HG03060 (cell line): ENCODE measurements around the gene LDLRAP1.
"Not testable (repeated sequence)": the region's sequence is repeated elsewhere in the genome, so short reads cannot be mapped to it uniquely, and the experiment has no call there.

ENCODE experiments used
- ATAC-seq: cut with Tn5 transposase; IDR thresholded peaks from one replicate; pipeline ENCODE4 v1.9.1; 2021; ENCODE audit warnings: low read depth, moderate number of reproducible peaks; ENCODE audit not compliant: unreplicated experiment

LDLRAP1 gene, protein sequence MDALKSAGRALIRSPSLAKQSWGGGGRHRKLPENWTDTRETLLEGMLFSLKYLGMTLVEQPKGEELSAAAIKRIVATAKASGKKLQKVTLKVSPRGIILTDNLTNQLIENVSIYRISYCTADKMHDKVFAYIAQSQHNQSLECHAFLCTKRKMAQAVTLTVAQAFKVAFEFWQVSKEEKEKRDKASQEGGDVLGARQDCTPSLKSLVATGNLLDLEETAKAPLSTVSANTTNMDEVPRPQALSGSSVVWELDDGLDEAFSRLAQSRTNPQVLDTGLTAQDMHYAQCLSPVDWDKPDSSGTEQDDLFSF

DNA sequence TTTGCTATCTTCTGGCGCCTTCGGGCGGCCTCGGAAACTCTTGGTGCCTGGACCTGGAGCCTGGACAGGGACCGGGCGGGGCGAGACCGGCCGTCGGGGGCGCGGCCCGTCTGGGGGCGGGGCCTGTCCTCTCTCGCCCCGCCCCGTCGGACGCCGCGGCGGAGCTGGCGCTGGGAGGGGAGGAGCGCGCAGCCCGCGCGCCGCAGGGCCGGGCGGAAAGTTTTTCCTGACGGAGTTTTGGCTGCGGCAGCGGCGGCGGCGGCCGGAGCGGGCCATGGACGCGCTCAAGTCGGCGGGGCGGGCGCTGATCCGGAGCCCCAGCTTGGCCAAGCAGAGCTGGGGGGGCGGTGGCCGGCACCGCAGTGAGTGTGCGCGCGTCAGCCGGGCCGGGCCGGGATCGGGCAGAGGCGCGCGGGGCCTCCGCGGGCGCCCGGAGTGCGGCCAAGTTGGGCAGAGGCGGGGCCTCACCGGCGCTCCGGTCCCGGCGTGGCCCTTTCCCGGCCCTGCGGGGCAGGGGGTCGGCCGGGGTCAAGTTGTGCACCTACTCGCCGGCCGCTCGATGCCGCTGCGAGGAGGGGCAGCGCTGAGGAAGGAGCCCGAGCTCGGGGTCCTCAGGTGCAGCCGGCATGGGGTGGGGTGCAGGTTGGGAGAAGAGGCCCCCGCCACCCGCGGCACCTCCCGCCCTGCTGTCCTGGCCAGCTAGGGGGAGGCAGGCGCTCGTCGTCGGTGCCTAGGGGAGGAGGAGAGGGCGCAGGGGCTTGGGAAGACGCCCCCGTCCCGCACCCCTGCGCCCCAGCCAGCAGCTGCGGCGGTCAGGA is at the start of gene LDLRAP1:
Gene LDLRAP1 (plus strand): TSS at position 182 of the 818 bp plus-strand sequence. CDS start 93 bp downstream, at position 275.
- ATAC-seq = no peak

DNA sequence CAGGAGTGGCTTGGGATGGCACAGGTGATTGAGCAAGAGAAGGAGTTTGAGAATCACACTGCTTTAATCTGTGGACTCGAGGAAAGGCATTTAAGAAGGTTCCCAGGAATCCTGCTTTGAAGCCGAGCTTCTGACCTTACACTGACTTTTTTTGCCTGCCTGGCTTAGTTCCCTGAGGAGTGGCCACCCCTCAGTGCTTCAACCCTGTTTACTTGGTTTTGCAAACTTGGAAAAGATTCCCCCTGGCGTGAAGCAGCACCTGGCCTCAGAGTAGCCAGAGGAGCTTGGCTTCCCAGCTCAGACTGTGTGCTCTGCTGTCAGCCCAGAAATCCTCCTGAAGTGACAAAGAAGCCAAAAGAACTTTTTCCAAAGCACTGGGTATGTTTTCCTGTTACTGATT is 48.5 kb upstream of the LDLRAP1 start:
- ATAC-seq = no peak

DNA sequence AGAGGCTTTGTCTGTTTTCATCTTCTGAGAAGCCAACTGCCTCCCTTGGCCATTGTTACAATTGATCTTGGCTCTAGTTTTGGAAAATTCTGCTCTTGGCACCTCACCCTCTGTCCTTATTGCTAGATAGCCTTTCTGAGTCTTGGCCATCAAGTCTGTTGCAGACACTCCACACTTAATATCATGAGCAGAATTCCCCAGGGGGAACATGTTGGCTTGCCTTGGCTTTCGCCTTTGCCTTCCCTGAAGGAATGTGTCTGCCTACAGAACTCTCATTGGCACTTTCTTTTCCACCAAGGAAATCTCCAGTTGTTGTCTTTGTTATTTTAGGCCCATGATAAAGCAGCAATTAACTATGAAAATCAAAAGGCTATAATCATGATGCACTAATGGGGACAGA is 42.7 kb upstream of the LDLRAP1 start:
- ATAC-seq = no peak

DNA sequence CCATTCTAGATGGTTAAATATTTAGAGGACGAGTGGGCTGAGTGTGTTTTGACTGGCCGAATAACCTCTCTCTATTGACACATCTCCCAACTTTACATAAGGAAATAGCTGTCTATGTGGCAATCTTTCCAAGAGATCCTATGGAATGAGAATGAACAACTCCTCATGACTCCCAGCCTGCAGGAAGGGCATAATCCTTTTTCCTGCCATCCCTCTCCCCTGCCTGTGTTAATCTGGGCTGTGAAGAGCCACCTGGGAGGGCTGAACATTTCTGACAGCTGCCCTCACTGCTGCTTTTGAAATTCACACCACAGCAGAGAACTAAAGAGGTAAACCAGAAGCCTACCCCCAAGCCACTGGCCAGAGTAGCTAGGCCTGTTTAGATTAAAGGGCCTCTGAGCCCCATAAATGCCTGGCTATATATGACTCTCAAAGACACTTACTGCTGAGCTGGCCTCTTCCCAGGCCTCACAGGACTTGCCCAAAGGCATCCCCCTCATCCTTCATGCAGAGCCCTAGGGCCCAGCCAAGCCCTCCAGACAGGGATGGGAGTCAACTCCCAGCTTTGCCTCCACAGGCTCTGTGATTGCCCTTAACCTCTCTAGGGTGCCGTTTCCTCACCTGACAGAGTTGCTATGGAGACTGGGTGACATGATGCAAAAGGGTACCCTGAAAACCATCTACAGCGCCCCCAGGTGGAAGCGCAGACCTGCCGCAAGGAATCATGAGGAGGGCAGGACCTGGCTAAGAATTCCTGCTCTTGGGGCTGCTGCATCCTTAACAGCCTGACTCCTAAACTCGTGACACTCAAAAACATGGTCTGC is 42.0 kb upstream of the LDLRAP1 start:
- no peak for ATAC-seq

DNA sequence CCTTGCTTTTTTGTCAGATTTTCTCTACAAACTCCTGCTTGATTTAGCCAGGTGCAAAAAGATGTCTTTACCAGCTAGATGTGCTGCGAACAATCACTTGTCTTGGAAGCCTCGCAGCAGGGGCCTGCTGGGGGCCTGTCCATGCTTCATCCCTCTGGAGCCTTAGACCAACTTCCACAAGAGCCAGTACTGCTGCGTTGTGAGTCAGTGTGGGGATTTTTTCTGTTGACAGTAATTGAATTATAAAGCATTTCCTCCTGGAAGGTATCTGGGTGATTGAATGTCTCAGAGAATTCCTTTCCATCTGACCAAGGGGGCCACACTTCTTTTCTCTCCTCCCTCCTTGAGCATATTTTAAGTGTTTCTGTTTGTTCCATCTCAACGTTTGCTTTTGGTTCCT is 40.4 kb upstream of the LDLRAP1 start:
- no peak for ATAC-seq

DNA sequence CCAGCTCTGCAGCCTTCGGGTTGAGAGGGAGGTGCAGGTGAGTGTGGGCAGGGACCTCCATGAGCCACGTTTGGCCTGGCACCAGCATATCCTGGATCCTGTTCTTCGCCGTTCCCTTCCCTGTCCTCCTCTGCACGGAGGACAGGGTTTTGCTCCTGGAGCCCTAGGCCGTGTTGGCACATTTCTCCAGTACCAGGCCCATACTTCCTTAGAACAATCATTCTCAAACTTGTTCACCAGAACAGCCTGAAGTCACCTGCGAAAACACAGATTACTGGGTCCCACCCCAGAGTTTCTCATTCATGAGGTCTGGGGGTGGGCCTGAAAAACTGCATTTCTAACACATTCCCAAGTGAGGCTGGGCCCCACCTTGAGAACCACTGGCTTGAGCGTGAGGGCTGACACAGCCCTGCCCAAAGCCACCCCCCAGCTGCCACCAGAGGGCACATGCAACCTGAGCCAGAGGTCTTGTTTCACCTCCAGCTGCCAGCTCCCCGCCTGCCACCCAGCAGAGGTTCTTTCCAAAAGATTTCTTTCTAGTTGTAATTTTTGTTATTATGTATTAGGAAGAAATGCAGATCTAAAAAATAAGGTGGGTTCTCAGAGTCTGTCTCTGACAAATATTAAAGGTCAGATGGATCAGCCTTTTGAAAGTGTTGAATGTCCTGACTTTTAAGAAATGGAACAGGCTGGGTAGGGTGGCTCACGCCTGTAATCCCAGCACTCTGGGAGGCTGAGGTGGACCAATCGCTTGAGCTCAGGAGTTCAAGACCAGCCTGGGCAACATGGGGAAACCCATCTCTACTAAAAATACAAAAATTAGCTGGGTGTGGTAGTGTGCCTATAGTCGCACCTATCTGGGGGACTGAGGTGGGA is 39.6 kb upstream of the LDLRAP1 start:
- ATAC-seq = no peak

DNA sequence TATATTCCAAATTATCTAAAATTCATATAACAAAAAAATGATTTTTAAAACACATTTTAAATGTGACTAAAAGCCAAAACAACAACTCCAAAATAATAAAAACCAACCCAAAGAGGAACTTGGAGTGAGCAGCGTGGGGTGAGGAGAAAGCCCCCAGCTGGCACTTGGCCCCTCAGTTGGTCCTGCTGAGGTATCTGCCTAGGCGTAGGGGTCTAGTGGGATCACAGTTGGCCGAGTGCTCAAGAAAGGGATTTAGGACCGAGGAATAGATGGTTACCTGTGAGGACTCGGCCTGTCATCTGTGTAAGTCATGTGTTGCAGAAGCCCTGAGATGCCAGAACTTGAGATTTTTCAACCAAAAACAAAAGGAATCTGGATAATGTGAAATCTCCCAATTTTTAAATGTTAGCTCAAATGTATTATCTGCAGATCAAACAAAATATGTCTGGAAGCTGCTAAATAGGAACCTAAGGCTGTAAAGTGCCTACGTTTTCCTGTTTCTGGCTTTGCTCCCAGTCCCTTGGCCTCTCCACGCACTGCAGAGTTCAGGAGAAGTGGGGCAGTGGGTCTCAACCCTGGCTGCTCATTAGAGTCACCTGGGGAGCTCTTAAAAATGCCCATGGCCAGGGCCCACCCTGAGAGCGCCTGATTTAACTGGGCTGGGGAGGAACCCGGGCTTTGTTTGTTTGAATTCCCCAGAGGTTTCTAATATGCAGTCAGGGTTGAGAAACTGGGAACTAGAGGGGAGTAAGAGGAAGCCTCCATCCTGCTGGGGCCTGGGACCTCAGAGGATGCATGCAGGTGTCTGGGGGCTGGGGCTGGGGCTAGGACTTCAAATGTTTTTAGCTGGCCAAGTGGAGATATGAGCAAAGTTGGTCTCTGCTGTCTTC is 38.5 kb upstream of the LDLRAP1 start:
- ATAC-seq = no peak

DNA sequence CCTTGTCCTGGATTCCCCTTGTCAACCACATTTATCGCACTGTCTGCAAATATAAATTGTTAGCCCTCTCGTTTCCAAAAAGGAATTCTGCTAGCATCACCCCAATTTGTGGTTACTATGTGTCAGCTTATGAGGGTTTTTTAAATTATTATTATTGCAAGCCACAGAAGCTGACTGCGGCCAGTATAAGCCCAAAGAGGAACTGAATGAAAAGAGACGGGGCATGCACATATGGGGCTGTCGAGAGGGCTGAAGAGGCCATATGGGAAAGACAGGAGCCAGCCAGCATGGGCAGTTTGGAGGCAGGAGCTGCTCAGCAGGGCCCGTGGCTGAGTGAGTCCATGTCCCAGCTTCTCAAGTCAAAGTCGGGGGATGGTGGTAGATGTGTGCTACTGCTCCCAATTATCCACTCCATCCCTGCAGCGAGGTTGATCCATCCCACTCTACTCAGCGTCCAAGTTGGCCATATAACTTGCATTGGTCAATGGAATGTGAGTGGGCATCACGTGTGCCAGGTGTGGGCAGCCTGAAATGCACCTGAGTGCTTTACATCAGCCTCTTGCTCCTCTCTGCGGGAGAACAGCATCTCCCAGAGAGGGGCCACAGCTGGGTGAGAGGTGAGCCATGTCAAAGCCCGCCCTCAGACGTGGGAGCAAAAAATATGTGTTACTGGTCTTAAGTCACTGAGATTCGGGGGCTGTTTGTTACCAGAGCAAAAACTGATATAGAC is 37.6 kb upstream of the LDLRAP1 start:
- ATAC-seq = no peak

DNA sequence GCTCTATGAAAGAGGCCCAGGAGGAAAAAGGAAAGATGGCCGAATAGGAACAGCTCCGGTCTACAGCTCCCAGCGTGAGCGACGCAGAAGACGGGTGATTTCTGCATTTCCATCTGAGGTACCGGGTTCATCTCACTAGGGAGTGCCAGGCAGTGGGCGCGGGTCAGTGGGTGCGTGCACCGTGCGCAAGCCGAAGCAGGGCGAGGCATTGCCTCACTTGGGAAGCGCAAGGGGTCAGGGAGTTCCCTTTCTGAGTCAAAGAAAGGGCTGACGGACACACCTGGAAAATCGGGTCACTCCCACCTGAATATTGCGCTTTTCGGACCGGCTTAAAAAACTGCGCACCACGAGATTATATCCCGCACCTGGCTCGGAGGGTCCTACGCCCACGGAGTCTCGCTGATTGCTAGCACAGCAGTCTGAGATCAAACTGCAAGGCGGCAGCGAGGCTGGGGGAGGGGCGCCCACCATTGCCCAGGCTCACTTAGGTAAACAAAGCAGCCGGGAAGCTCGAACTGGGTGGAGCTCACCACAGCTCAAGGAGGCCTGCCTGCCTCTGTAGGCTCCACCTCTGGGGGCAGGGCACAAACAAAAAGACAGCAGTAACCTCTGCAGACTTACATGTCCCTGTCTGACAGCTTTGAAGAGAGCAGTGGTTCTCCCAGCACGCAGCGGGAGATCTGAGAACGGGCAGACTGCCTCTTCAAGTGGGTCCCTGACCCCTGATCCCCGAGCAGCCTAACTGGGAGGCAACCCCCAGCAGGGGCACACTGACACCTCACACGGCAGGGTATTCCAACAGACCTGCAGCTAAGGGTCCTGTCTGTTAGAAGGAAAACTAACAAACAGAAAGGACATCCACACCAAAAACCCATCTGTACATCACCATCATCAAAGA is 36.6 kb upstream of the LDLRAP1 start:
- not testable (repeated sequence) for ATAC-seq

DNA sequence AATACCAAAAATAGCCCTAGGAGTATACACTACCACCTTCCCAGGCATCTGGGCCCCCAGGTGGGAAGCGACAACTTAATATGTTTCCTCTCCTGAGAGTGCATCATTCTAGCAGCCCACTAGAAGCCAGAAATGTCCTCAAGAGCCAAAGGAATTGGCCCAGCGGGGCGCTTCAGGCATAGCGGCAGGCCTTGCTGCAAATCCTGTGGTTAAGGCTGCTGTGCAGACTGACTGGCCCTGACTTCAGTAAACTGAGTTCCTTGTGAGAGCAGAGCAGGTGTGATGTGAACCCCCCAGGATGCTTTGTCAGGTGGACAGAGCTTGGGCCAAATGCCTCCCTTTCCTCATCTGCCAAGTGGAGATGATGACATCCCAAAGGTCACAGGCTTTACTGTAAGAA is 29.7 kb upstream of the LDLRAP1 start:
- ATAC-seq = no peak

DNA sequence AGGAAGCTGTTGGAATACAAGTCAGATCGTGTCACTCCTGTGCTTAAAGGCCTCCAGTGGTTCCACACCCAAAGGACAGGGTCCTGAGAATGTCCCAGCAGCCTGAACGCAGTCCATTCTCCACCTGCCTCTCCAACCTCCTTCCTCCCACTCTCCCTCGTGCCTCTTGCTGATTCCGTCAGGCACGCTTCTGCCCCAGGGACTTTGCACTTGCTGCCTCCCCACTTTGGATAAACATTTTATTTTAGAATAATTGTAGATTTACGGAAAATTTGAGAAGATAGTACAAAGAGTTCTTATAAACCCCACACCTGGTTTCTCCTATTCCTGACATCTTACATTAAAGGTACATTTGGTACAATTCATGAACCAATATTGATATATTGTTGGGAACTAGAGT is 28.4 kb upstream of the LDLRAP1 start:
- ATAC-seq = no peak

DNA sequence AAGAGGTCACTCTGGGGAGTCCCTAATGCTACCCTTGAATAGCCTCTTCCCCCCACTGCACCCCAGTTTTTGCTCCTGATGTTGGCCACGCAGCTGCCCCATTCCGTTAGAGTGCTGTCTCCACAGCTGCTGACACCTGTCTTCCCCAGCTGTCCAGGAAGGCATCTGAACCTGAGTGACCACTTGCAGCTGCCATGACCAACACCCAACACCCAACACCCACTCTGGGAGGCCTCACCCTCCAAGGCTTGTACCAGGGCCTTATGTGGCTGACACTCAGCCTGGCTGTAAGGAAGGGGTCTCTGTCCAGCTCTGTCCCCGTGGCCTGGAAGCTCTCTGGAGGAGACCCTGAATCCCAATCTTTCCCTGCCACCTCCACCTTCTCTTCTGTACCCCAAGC is 26.7 kb upstream of the LDLRAP1 start:
- no peak for ATAC-seq

DNA sequence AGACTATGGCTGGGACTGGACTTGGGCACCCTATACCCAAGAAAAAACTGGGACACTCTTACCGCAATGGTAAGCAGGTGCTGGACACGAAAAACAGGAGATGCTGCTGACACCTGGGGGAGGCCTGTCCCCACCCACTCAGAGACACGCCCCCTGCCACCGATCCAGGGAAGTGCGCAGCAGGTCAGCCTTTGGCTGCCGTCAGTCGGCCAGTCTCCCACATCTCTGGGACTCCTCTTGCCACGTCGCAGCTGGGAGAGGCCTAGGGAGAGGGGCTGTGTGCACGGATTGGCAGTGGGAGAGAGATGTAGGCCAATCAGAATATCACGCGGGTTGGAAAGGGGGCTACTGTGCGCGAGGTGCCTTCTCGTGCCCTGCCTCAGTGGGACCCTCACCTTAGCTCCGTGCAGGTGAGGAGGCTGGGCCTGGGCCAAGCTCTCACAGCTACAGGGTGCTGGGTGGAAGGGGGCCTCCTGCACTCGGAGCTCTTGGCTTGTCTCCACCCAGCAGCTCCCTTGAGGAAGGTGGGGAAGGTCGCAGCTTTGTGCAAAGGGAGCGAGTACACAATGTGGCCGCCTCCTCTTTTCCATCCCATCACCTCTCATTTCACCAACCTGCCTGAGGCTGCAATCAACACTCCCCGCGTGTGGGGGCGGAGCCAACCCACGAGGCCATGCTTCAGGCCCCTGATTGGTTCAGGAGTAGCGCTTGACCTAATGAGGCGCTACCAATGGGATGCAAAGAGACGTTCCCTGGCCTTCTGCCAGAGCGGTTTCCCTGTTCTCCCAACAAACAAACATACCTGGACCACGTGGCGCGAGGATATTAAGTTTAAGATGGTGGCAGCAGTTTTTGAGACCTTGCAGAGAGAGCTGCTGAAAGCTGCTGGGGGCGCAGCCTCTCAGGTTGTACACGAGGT is 25.7 kb upstream of the LDLRAP1 start:
- ATAC-seq = no peak

DNA sequence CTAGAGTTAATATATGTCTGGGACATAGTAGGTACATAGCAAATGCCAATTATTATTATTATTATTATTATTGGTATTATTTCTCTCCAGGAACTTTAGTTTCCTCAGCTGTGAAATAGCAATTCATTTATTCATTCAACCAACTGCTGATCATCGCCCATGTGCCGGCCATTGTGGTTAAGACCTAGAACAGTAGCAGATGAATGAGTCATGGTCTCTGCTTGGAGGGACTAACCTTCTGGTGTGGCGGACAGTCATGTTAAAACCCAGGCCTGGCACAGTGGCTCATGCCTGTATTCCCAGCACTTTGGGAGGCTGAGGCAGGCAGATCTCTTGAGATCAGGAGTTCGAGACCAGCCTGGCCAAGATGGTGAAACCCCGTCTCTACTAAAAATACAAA is 23.8 kb upstream of the LDLRAP1 start:
- no peak for ATAC-seq

DNA sequence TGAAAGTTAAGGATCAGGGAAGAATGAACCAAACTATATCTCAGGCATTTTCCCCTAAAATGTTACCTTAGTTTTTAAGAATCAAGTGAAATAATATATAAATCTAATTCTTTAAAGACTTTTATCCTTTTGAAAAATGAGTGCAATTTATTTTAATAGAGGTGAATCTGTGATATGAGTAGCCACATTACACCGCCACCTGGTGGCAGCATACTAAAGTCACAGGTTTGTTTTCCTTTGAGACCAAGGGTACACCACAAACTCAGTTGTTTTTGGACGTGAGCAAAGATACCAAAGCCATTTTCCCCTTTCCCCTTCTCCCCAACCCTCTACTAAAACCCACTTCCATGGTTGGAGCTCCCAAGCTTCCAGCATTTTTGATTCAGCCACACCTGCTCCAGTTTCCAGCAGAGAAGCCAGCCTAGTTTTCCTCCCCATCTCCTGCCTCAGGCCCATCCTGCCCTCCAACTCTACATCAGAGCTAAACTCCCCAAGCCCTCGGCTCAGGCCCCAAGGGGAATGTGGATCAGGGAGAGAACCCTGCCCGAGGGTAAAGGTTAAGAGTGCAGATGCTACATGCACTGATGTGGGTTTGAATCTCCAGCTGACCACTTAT is 22.9 kb upstream of the LDLRAP1 start:
- ATAC-seq = no peak

DNA sequence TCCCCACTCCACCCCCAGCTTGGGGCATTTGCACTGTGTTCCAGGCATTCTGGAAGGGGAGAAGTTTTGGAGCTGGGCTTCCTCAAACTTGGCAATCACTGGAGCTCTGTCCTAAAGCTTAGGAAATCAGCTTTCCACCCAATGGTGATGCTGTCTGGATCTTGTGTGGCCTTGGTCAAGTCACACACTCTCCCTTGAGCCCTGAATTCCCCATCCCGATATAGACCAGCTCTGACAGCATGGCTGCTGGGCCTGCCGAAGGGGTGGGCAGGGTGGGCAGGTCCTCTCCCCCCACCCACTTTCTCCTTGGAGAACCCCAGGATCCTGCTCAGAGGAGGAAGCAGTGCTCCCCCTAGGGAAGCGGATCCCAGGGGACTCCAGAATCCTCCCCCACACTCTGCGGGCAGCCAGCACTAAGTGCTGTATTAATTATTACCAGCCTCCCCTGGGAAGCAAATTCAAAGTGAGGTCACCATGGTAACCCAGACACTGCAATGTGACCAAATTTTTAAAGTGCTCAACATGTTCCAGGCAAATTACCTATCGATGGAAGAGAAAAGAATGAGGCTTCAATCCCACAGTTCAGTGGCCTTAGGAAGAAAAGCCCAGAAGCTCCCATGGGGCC is 21.3 kb upstream of the LDLRAP1 start:
- ATAC-seq = no peak
